ENCODE results near the gene BOK. TPM values are rescaled to one million over a fixed set of nuclear protein-coding genes. Genes with fewer than 3 reads are reported as not detected.
A peak's percentile ranks its signal among the peaks of the same experiment; 100 is the strongest.

The BOK gene
- total and polyA plus RNA-seq, 2 of the 13 experiments (the other 11 are each of a cell fraction or from before 2014, with no cell fraction given) = 35.5 to 39.2 TPM

- no peak for TF ChIP-seq ELK4 (CRISPR knock-in tag; IDR thresholded peaks at IDR 0.05; ENCODE audit: borderline replicate concordance)
- TF ChIP-seq, protein P1, sequence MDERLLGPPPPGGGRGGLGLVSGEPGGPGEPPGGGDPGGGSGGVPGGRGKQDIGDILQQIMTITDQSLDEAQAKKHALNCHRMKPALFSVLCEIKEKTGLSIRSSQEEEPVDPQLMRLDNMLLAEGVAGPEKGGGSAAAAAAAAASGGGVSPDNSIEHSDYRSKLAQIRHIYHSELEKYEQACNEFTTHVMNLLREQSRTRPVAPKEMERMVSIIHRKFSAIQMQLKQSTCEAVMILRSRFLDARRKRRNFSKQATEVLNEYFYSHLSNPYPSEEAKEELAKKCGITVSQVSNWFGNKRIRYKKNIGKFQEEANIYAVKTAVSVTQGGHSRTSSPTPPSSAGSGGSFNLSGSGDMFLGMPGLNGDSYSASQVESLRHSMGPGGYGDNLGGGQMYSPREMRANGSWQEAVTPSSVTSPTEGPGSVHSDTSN (CRISPR knock-in tag; IDR thresholded peaks at IDR 0.05) = no peak
Measured at GRCh38 chr2:241548451-241548835, 10.1 kb upstream of the BOK start (continued).

DNA sequence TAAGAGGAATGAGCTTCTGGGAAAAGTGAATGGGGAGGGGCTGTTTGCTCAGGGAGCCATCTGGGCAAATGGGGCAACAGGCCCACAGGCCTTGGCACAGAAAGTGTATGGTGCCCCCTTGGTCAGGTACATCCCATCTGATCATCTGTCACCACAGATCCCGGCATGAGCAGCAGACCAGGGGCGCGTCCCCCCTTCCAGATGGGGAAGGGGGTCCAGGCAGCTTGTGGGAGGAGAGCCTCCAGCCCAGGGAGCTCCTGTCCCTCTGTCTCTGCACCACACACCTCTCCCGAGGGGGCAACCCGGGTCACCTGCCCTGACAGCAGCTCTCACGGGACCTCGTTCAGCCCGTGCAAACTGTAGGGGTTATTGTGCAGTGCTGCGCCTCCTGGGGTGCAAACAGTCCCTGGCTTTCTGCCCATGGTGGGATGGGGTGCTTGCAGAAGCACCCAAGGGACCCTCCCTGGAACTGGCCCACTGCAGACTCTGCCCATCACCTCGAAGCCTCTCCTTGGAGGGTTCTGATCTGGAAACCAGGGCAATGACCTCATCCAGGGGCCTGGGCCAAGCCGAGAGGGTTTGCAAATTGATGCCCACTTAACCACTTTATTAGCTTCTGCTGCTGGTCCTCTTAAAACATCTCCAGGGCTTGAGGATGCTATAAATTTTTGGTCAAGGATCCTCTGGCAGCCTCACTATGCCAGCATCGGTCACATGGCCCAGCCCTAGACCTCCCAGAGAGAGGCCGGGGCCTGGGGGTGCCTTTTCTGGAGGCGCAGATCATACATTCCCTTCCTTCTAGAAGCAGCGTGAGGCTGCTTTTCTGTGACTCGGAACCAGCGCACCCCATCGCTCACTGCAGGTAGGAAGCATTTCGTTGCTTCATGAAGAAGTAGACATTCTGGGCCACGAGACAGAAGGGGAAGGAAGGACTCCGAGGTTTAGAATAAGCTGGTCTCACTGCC is 7.6 kb upstream of the BOK start:
- FAIRE-seq = no peak
- 51% methylated on average over 17 of the region's 21 CpGs for WGBS (ENCODE audit: low lambda C conversion rate)
- intact Hi-C loops (cut with micrococcal nuclease; ENCODE audit: unreplicated experiment) = loop anchor here (5.0 kb wide), 1 partner anchor 46 kb away; no protein-coding TSS in a partner anchor
- in situ Hi-C loops (cut with HindIII; ENCODE audit: extremely low pct_ligation_motif_present, low pct_unique_long_range_greater_than_20kb) = loop anchor here (5.0 kb wide), 1 partner anchor 106 kb away; no protein-coding TSS in a partner anchor
- ChIA-PET CTCF (ENCODE audit: low intra/inter-chr PET ratio, low total read pairs) (interaction anchor here (1.9 kb wide), 1 partner anchor 108 kb away, joined by 7 read pairs; no protein-coding TSS in a partner anchor), POLR2A (interaction anchor here (1.0 to 1.7 kb wide), 5 partner anchors 7 to 135 kb away, joined by 3 to 14 read pairs (median 3); partner anchors contain the start of genes BOK, DTYMK and STK25)
- H2AFZ ChIP-seq (ENCODE audit: low read length) = no peak overlapping the region
- H3K27ac ChIP-seq (ENCODE audit: extremely low read length, insufficient read depth, low read length) = peak overlapping the region; percentile 81
- H3K36me3 ChIP-seq (replicated peaks in 1 of 2; ENCODE audit: control insufficient read depth in 1 of 2, insufficient read depth in 2 of 2, low read length in 2 of 2) = no peaks in the 10 kb centered on the region
- peak overlapping the region; percentile 93 for H3K4me2 ChIP-seq (ENCODE audit: low read depth, low read length)
- no peak for DNase-seq (ENCODE audit: low spot score)
- no peaks in the 10 kb centered on the region for H3K27me3 ChIP-seq (ENCODE audit: control insufficient read depth in 1 of 2, insufficient read depth in 2 of 2, low read length in 2 of 2)
- H4K20me1 ChIP-seq (ENCODE audit: insufficient read depth, low read length) = no peaks in the 10 kb centered on the region
- no peaks in the 10 kb centered on the region for H3K79me2 ChIP-seq (ENCODE audit: insufficient read depth, low read length)
- peaks cover 96% of the 10 kb centered on the region for H3K4me1 ChIP-seq (ENCODE audit: insufficient read depth, low read length)
- H3K4me3 ChIP-seq (replicated peaks in 1 of 3; ENCODE audit: insufficient read depth in 1 of 3, low read depth in 2 of 3, low read length in 3 of 3) = peak overlapping the region; percentile 58 to 78 (median 67)
- ATAC-seq = peak; percentile 7
- peak overlapping the region; percentile 70; the same call in 1 of the 2 replicates for H3K9ac ChIP-seq (ENCODE audit: insufficient read depth, low read depth, low read length)
- H3K9me3 ChIP-seq (ENCODE audit: low read length) = no peaks in the 10 kb centered on the region
- no TSS peak for BruUV-seq (replicated peaks)
- no peak for TF ChIP-seq MIER3 (CRISPR knock-in tag; IDR thresholded peaks at IDR 0.05; ENCODE audit: borderline replicate concordance)
- TF ChIP-seq HIC2 (CRISPR knock-in tag; IDR thresholded peaks at IDR 0.05; ENCODE audit: low read depth) = peak; percentile 95
- 0 out of 2 replicates have a peak, but pooled peaks have one; percentile 4 for TF ChIP-seq ARID5B (CRISPR knock-in tag; IDR thresholded peaks at IDR 0.05)
- TF ChIP-seq ZBTB39 (CRISPR knock-in tag; IDR thresholded peaks at IDR 0.05) = 0 out of 2 replicates have a peak, but pooled peaks have one; percentile 1
- peak; percentile 84; the same call in 1 of the 2 replicates for TF ChIP-seq HNRNPL (IDR thresholded peaks at IDR 0.05; ENCODE audit: low read depth, low read length)
- TF ChIP-seq PHF21A (CRISPR knock-in tag; IDR thresholded peaks at IDR 0.05) = 0 out of 2 replicates have a peak, but pooled peaks have one; percentile 48
